GM10266 (cell line): ENCODE measurements around the gene CDH11.

Source experiments
- DNase-seq: peaks from one replicate; pipeline ENCODE4 v3.0.0; 2012; ENCODE audit errors: extremely low spot score
- CTCF ChIP-seq: IDR thresholded peaks from 2 replicates; pipeline ENCODE4 v1.5.1; 2012; ENCODE audit warnings: mild to moderate bottlenecking, low read depth; ENCODE audit not compliant: control insufficient read depth, insufficient read depth; ENCODE audit errors: missing control alignments

Gene CDH11

DNA sequence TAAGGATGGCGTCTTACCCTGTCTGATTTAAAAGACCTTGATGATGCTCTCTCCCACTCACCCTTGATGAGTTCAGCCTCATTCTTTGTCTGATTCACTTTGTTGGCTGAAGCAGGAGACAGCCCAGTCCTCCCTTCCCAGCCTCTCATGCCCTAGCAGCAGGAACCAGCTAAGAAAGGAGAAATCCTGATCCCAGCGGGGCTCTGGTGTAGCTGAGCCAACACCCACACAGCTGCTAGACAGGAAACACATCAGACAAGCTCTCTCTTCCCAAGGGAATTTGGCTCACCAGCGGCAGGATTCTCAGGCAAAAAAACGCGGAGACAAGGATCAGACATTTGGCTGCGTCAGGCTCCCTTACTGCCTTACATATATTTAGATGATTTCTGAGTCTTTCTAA lies 211.5 kb downstream of the CDH11 start:
- no peak for DNase-seq
- TF ChIP-seq CTCF: no peak

- DNase-seq: no peak
- no peak for TF ChIP-seq CTCF
These were observed 214.0 kb downstream of the CDH11 start for GRCh38 chr16:64907844-64908243.

DNA sequence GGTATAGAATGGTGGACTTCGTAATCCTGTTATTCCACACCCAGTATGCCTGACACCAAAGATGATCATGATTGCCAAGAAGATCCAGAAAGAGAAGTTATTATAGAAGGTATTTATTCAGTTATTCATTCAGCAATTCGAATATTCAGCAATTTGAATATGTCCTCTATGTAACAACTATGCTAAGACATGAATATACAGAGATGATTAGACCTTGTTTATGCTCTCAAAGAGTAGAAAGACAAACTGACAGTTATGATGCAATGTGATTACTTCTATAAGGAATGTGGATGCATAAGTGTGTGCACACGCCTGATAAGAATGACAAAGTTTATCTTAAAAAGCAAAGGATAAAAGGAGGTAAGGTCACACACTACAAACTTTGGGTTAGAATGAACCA lies 218.1 kb downstream of the CDH11 start:
- no peak for DNase-seq
- no peak for TF ChIP-seq CTCF

DNA sequence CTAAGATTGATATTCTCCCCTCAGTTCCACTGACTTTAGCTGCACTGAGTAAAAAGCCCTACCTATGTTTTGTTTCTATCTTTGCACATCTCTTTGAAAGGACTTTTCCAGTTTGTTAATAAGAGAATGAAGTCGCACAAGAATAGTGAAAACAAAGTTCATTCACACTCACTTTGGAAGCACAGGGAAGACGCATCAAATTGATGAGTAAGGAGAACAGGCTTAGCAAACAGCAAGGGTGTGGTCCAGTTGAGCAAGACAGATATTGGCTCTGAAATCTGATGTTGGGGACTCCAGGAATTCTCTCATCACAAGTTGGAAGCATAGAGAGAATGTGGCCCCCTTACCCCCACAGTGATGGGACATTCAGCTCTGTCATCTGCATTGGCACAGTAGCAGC lies 221.3 kb downstream of the CDH11 start:
- DNase-seq: no peak
- no peak for TF ChIP-seq CTCF

- no peak for DNase-seq
- no peak for TF ChIP-seq CTCF
These were observed 221.8 kb downstream of the CDH11 start for GRCh38 chr16:64900019-64900418.

DNA sequence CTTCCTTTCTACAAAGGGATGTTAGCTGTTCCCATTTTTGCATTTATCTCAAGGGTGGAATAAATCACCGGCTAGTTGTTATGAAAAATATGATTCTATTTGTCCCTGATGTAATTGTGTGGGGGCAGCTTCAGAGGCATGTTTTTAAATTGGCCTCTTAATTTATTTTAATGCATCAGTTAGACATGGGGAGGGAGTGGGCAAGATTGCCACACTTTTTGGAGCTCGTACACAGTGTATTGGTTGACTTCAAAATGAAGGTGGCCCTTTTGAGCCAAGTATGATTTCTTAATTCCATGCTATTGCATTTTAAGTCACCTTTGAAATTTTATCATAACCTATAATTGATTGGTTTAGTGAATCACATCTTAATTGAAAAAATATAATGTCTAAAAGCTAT lies 223.7 kb downstream of the CDH11 start:
- TF ChIP-seq CTCF: no peak
- DNase-seq: no peak
